GM21737 (cell line): Measurements from ENCODE around the gene DPCD.

Experiments
- ATAC-seq: cut with Tn5 transposase; IDR thresholded peaks from one replicate; pipeline ENCODE4 v1.9.1; 2021; ENCODE audit warnings: mild to moderate bottlenecking, moderate library complexity; ENCODE audit not compliant: unreplicated experiment

The DPCD gene

DNA sequence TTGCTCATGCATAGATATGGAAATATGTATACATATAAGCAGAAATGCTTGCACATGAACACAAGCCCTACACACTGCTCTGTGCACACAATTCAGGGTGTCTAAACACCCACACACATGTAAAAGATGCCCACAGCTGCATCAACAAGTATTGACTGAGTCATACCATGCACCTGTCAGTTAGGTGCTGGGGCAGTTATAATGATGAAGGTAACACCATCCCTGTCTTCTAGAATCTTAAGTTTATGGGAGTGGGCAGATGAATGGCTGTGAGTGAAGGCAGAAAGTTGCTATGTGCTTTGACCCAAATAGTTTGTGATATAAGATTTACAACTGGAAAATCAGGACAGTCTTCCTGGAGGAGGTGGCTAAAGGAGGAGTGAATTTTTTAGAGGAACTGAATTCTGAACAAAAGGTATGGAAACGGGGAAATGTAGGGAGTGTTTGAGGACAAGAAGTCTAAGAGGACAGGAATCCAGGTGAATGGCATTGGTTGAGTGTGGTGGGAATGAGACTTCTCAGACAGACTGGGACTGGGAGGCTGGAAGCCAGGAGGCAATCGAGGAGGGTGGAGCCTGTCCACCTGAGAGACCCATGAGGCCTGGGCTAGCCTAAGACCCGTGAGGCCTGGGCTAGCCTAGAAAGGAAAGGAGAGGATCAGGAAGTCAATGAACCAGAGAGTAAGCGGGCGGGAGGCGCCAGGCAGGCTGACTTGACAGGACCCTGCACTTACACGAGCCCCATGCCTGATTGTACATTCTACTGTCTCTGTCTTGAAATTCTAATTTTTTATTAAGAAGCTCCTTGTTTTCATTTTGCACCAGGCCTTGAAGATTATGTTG, 20.7 kb upstream of the DPCD start:
- no peak for ATAC-seq

DNA sequence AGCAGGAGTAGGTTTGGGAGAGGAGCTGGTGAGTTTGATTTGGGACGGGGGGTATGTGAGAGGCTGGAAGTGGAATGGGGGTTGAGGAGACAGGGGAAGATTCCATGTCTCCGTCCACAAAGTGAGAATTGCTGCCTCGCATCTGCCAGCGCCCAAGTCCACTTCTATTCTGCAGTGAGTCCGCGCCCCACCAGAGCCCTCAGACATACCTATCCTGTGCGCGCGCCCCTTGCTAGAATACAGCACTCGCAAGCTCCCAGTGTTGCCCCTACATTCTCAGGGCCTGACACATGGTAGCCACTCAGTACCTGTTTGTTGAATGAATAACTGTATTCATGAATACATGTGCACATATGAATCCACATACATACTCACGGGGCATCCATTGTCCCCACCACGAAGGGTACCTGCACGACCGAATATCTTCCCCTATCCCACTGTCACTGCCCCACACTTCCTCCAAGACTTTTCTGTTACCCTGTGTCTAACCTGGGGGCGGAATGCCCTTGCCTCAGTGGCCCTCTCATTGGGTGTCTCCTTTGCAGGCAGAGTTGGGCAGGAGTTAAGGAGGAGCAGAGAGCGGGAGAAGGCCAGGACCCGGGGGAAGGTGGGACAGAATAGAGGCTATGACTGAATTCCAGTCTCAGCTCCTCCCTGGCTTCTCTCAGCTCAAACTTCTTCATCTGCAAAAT, 19.9 kb upstream of the DPCD start:
- ATAC-seq: no peak

- no peak for ATAC-seq
Observed at GRCh38 chr10:101569323-101569621, 18.8 kb upstream of the DPCD start.

DNA sequence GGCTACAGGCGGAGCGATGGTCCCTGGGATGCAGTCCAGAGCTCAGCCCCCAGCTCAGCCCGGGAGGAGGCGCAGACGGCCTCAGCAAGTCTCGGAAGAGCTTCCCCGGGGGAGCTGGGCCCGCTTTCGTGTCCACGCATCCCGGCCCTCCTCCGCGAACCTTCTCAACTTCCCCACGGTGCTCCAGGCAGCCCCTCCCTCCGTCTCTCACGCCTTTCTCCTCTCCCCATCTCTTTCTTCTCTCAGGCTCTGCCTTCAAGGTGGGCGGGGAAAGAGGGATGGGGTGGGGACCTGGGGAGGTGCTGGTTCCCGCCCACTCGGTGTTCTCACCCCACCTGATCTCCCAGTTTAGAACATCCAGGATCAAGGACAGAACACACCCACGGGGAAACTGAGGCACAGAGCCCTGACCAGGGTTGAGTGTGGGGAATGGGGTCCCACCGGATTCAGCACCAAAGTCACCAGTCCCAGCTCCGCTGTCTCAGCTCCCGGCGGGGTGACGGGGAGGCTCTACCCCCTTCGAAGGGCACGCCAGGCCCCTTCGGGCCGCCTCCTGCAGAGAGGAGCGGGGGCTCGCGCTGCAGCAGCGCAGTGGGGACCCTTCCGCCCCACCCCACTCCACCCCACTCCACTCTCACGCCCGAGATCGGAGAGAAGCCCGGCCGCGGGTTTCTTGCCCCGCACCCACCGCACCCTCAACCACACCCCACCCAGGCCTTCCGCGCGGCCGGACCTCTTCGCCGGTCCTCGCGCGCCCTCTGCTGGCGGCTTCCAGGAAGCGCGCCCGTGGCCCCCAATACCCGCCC, 18.3 kb upstream of the DPCD start:
- ATAC-seq: peak; percentile 56

- no peak for ATAC-seq
Observed at GRCh38 chr10:101570428-101571270, 17.5 kb upstream of the DPCD start.

GRCh38 chr10:101571271-101571925, 16.7 kb upstream of the DPCD start:
- ATAC-seq: no peak

- no peak for ATAC-seq
Observed at GRCh38 chr10:101572126-101572525, 16.0 kb upstream of the DPCD start.

DNA sequence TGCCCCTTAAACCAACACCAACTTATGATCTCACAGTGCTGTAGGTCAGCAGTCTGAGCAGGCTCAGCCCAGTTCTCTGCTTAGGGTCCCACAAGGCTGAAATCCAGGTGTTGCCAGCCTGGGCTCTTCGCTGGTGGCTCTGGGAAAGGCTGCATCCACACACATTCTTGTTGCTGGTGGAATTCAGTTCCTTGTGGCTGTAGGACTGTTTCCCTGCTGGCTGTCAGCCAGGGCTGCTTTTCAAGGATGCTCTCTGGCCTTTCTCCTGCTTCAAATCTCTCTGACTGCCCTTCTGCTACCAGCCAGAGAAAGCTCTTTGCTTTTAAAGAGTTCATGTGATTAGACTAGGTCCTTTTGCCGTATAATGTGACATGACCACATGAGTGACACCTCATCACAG, 15.3 kb upstream of the DPCD start:
- no peak for ATAC-seq

- no peak for ATAC-seq
Observed at GRCh38 chr10:101573885-101574753, 14.0 kb upstream of the DPCD start.

DNA sequence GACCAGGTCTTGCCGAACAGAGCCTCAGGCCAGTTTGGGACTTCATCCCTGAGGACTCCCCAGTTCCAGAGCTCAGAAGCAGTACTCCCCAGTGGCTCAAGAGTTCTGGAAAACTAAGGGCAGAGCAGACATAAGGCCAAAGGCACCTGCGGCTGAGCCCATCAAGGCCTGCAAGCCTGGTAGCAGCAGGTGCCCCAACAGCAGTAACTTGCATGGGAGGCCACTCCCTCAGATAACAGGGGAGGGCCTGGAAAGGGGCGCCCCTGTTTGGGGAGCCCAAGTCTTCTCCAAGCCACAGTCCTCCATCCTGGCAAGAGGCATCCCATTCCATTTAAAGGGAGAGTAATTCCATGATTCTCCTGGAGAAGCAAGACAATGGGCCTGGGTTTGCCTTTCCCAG, 13.0 kb upstream of the DPCD start:
- no peak for ATAC-seq

- ATAC-seq: no peak
Observed at GRCh38 chr10:101575580-101576210, 12.4 kb upstream of the DPCD start.

- ATAC-seq: no peak
Observed at GRCh38 chr10:101576211-101576863, 11.8 kb upstream of the DPCD start.

GRCh38 chr10:101577121-101577871, 10.8 kb upstream of the DPCD start:
- ATAC-seq: no peak

DNA sequence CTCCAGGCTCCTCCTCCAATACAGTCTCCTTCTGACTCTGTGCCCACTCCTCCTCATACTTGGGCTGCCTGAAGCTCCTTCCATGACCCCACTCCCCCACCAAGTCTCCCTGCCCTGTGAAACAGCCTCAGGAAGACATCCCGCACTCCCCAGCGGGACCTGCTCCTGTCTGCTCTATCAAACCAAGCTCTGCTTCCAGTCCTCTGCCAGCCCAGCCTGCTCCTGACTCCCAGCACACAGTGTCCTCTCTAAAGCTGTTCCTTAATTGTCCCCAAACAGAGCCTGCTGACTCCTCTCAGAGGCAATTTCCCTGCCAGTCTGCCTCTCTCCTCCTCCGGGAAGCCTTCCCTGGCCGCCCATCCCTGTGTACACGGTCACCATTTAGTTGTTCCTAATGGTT, 9.9 kb upstream of the DPCD start:
- no peak for ATAC-seq

DNA sequence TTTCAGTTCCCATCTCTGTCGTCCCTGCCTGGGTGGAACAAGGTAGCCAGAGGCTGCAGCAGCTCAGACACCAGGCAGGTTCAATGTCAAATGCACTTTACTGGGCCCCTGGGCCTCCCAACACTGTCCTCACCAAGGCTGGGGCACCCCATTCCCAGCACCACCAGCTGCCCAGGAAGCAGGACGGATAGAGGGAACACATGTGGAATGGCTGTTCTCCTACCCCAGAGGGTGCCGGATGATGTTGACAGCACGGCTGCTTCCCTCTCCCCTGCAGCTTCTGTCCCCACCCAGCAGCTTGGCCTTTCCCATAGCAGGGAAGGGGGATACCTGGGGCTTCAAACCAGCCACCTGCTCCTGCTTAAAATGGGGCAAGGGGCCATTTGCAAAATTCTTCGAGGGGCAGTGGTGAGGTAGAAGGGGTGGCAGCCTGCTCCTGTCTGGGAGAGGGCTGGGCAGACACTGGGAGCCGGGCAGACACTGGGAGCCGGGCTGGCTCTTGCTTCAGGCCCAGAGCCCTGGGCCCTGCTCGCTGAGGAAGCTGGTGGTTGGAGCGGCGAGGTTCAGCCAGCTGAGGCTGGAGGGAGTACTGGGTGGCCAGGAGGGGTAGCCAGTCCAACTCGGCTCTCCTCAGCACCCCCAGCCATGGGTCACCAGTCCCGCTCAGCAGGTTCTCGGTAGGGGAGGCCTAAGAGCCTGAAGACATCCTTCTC, 9.2 kb upstream of the DPCD start:
- ATAC-seq: no peak

DNA sequence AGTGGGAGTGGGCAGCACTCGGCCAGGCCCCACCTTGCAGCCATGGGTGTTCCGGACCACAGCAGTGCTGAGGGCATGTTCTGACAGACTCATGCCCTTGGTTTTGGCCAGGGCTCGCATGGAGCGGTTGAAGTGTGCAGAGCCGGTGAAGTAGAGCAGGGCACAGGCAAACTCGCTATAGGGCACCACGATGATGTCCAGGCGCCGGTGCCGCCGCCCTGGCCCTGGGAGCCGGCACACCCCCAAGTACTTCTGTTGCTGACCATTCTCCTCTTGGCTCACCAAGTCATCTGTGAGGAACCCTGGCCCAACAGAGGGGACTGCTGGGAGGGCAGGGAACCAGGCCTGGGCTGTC, 8.6 kb upstream of the DPCD start:
- ATAC-seq: no peak
